Activated CD8-positive, alpha-beta memory T cell treated with anti-CD3 and anti-CD28 coated beads for 4 hours (primary cell): ENCODE results near the gene AMBRA1.

Experiments used
- DNase-seq, 2 donors: peaks; one replicate each; pipeline ENCODE4 v3.0.0-alpha.2; 2020; ENCODE audit warnings: low read depth in 2 of 2

The AMBRA1 gene

DNA sequence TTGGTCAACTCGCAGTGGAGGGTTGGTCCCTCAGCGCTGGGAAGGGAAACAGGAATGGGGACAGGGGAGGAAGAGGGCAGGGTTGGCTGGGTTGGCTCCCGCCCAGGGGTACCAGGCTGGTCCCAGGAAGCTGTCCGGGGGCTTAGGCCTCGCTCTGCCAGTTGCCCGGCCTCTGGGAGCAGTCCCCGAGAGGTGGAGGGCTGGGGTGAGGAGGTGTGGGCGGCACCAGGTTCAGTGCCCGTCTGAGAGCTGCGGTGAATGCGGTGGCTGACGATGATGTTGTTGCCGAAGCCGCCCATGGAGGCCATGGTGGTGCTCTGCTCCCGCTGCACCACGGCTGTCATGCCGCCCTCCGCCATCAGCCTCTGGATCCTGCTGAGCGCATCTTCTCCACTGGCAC lies 196.3 kb downstream of the AMBRA1 start:
- no peak for DNase-seq

DNA sequence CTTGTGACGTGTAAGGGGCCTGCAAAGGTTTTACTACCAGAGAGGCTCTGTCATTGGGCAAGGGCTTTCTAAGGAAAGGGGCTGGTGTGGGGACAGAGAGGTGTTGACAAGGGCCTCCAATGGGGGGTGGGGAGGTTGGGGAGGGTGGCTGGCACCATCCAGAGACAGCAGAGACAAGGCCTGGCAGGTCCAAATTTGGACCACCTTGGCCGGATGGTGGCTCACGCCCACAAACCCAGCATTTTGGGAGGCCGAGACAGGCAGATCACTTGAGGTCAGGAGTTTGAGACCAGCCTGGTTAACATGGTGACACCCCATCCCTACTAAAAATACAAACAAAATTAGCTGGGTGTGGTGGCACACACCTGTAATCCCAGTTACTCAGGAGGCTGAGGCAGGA lies 200.1 kb downstream of the AMBRA1 start:
- no peak for DNase-seq

DNA sequence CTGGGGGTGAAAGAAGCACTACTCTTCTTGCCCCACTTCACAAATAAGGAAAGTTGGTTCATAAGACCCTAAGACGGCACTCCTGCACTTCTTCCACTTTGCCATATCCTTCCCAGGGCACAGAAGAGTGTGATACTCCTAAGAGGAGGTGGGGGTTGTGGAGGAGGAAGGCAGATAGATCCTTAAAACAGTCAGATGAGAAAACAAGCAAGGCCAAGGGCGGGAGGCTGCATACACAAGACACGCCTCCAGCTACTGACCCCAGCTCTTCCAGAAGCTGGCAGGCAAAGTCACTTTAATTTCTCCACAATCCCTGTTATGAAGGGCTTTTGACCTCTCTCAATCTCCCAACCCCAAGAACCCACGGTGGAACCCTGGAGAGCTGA lies 200.6 kb downstream of the AMBRA1 start:
- no peak for DNase-seq

DNA sequence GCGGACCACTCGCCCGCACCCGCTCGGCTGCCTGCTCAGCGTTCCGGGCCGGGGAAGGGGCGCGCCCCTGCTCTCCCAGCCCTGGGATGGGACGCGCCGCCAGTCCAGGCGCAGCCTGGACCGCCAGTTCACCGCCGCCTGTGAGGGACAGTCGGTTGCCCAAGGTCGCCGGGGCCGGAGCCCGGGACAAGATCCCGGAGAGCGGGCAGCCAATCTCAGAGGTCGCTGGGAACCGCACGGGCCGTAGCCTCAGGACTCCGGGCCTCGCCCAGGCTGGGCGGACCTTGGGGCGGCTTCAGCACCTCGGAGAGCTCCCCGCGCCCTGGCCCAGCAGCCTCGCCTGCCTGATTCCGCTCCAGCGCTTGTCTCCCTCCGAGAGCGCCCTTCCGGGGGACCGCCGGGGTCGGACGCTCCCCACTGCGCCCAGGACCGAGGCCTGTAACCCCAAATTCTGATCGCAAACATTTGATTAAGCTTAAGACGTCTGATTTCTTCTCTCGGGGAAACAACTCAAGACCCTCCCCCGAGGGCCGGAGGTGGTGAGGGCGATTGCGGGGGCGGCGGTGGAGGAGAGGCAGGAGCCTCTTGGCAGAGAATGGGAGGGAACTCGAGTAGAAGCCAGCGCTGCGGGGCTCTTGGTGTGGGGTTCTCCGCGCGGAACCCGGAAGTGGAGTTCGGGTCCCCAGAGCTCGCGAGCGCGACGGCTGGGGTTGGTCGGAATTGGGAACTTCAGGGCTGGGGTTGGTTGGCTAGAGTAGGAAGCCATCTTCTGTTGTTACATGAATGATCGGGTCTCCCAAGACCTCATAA lies 201.2 kb downstream of the AMBRA1 start:
- DNase-seq: peak; percentile 32 to 40

DNA sequence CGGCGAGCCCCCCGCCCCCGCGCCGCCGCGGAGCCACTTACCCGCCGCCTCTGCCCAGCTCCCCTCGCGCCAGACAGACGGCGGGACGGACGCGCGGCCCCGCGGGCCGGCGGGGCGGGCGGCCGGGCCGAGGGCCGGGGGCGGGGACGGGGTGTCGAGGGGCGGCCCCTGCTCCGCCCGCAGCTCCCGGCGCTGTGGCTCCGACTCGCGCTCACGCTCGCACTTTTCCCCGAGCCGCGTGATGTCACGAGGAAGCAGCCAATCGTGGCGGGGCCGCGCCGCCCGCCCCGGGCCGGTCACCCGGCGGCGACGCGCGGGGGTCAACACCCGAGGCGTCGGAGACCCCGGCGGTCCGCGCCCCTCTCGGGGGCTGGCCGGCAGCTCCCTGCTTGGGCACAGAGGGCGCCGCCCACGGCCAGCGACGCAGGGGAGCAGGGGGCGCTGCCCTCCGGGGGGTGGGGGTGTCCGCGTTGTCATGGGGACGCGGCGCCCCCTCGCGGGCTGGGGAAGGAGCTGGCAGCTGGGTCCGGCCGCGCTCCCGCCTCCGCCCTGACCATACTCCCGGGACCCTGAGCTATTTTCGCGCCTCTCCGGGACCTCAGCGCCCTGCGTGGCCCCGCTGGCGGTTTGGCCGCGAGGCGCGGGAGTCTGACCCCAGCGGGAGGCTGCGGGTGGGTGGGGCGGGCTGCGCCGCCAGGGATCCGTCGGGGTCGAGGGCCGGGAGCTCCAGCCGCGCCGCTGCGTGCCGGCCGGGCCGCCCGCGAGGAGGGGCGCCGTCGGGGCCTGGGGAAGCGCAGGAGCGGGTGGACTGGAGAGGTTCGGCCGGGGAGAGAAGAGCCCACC lies 202.0 kb downstream of the AMBRA1 start, which contains the start of gene CHRM4:
TSS of gene CHRM4 (minus strand) at position 199 of the 843 bp plus-strand sequence. CDS start 5,219 bp downstream, outside the sequence.
- no peak for DNase-seq

DNA sequence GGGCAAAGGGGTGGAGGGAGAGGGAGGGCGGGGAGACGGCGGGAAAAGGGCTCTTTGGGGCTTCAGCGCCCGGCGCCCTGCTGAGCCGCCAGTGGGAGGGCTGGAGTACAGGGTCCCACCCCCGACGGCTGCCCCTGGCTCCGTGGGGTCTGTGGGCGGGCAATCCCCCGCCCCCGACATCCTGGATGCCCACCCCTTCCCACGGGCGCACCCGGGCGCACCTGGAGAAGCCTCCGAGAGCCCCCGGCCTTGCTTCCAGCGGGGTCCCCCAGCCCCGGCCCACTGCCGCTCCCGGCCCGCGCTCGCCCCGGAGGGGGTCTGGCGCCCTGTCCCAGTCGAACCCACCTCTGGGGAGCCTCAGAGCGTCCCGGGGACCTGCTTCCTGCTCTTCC lies 202.6 kb downstream of the AMBRA1 start:
- DNase-seq: no peak

DNA sequence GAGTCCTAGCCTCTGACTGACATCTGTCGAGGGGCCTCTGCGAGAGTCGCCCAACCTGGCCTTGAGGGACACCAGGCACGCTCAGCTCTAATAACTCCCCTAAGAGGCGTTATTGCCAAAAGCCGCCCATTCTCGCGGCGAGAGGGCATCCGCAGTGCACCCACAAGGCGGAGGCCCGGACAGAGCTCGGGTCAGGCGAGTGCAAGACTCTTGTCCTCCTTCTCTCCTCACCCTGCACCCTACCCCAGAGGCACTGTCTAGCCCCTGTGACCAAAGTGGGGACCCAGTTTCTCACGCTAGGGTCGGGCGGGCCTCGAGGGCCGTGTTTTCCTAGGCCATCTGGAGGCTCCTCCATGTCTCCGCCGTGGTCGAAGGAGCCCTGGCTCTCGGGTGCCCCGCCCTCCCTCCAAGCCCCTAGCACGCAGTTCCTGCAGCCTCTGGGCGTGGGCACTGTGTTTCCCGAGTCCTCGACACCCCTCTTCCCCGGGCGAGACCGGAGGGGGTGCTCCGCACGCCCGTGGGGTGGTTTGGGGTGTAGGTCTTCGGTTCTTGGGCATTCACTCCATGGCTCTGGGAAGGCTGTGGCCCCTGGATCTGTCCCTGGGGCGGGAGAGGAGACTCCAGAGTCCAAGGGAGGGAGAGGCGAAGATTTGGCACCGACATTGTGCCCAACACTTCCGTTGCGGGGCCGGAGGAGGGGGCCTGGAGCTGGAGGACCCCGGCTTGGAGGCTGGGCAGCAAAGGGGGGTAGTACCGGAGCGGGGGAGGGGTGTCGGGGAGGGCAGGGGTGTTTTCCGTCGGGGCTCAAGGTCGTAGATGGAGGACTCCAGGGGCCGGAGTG lies 203.3 kb downstream of the AMBRA1 start:
- no peak for DNase-seq

DNA sequence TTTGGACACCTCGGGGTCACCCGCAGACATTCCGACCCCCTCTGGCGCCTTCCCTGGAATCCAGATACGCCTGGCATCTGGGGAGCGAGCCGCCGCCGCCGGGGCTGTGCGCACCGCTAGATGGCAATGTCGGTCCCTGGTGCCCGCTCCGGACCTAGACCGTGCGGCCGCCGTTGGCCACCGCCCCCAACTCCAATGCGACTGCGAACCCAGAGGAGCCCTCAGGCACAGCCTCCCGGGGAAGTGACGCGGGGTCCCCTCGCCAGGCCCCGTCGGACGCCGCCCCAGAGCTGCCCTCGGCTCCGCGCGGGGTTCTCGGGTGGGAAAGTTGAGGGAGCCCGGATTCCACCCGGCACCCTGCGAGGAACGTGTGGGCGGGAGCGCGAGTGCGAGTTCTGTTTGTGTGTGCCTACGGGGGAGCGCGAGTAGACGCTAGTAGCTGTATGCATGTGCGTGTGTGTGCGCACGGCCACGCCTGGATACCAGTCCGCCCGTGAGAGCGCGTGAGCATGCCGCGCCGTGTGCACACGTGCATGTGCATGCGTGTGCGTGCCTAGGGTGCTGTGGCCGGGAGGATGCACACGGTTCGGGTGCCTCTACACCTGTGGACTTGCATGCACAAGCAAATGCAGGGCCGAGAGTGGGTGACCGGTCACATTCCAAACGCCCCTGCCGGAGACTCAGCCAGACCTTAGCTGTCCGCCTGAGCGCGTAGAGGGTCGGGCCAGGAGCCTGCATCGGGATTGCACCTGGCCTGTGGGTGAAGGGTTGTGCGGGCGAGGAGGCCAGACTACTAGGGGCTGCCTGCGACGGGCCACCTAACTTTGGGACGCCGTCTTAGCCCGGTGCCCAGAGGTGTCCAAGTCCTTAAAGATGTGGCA lies 204.1 kb downstream of the AMBRA1 start:
- no peak for DNase-seq

DNA sequence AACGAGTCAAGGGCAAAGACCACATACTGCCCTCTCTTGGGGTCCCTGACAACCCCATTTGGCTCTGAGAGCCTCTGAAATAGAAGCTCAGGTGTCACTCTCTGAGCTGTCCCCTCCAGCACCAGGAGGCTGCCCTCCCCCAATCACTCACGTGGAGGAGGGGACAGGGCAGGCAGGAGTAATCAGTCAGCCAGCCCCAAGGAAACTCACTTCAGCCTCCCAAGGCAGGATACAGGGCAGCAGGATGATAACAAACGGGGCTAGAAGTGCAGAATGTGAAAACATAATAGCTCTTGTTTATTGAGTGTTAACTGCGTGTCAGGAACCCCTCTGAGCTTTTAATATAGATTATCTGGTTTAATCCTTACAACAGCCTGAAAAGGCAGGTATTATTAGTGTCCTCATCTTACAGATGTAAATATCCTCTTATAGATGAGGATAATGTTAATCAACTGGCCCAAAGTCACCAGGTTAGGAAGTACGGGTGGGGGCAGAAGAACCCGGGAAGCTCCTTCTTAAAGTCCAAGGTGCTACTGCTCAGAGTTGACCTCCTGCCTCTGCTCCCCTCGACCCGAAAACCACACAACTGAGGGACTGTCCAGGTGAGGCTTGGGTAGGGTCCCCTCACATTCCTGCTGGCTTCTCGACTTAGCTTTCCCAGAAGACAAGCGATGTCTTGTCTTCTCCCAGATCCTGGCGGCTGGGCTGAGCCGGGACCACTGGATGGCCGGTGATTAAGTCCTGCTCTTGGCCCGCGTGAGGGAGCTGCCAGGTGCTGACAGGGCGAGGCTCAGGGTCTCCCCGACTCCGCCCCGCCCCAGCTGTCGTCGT lies 205.0 kb downstream of the AMBRA1 start:
- no peak for DNase-seq

DNA sequence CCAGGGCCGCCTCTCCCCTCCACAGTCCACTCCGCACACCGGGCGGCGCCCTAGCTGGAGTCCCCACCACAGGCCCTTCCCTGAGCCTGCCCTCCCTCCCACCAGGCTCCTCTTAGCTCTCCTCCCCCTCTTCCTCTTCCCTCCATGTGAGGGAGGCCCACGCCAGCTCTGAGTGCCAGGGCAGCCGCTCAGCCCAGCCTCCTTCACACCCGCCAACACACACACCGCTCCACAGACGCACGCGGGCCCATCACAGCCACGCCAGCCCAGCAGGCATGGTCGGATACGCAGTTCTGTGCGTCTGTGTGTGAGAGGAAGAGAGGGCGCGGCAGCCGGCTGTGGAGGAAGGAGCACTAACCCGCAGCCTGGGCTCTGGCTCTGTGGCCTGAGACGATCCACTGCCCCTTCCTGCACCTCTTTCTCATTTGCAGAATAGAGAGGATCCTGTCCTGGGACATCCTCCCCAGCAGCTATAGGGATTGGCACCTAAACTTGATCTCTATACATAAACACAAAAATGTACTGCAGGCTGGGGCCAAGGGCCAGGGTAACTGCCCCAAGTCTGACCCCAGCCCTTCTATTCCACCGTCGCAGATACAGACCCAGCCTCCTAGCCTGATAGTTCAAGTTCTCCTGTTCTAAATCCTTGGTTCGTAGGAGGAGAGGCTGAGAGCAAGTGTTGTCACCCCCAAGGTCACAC lies 205.8 kb downstream of the AMBRA1 start:
- no peak for DNase-seq

DNA sequence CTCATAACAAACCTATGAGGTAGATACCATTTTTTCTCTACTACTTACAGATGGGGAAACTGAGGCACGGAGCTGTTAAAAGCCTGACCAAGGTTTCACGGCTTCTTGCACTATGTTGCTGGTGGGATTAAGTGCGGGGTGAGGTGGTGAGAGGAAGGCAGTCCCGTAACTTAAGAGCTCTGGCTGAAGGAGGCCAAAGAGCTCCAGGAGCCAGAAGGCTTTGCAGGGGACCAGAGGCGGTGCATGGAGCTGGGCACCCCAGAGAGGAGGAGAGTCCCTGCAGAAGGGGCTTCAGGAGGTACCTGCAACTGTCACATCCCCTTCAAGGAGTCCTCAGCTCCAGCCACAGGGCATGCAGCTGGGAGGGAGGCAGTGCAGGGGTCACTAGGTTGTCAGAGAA lies 206.4 kb downstream of the AMBRA1 start:
- no peak for DNase-seq

DNA sequence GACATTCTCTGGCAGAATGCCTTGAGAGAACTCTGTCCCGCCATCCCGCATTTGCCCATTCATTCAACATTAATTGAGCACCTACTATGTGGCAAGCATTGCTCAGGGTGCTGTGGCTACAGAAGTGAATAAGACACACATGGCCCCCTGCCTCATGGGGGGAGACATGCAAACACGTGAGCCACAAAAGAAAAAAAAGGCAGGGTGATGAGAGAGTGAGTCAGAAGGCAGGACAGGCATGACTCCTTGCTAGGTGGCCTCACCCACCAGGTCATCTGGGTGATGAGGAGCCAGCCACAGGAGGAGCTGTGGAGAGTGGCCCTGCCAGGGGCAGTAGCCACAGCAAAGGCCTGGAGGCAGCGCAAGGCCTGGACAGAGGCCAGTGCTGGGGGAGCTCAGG lies 207.1 kb downstream of the AMBRA1 start:
- no peak for DNase-seq

DNA sequence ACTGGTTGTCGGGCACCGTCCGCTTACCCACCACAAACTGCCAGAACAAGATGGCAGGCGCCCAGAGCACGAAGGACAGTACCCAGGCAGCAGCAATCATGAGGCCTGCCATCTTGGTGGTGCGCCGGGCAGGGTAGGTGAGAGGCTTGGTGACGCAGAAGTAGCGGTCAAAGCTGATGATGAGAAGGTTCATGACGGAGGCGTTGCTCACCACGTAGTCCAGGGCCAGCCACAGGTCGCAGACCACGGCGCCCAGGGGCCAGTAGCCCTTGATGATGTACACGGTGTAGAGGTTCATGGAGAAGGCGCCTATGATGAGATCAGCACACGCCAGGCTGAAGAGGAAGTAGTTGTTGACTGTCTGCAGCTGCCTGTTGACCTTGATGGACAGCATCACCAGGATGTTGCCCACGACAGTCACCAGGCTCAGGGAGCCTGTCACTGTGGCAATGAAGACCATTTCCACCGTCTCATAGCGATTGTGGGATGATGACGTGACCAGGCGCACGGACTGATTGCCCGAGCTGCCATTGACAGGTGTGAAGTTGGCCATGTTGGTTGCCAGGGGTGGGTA lies 207.7 kb downstream of the AMBRA1 start:
- DNase-seq: no peak

DNA sequence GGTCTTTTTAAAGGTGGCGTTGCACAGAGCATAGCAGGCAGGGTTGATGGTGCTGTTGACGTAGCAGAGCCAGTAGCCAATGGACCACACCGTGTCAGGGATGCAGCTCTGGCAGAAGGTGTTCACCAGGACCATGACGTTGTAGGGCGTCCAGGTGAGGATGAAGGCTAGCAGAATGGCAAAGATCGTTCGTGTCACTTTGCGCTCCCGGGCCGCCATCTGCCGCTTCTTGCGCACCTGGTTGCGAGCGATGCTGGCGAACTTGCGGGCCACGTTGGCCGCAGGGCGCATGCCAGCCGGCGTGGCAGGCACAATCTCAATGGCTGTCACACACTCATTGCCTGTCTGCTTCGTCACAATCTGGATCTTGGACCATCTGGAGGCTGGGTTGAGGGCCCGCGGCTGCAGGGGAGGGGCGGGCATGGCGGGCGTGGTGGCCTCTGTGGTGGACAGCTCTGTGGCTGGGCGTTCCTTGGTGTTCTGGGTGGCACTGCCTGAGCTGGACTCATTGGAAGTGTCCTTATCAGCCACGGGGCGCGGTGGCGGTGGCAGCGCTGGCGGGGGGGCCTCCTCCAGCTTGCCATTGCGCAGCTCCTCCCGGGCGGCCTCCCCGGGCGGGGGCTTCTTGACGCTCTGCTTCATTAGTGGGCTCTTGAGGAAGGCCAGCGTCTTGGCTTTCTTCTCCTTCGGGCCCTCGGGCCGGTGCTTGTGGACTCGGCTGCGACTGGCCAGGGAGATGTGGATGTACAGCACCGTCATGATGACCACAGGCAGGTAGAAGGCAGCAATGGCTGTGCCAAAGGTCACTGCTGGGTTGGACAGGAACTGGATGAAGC lies 208.4 kb downstream of the AMBRA1 start:
- DNase-seq: no peak

DNA sequence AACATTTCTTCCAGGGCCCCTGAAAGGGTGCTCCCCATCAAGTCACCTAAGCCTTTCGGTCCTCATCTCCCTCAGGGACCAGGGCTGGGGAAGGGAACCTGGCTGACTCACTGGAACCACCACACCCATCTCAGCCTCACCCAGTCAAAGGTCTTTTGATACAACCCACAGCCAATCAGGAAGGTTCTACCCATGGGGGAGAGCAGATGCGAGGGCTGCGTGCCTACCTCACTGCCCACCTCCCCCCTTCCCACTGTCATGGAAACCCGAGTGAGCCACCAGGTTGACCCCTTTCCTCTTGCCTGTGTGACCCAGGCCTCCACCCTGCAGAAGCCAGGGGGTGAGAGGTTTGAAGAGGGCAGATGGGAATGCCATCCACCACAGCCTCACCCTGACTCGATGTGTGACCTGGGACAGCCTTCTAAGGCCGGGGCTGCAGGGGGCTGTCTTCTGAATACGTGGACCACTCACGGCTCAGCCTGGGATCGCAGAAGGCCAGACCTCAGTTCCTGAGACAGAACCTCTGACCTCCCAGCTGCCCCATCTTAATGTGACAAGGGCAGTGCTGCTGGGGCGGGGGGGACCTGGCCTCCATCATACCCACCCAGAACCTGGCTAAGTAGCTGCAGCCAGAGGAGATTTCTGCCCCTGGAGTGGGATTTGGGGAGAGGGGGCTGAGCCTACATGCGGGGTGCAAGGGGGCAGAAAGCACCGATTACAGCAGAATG lies 209.7 kb downstream of the AMBRA1 start:
- DNase-seq: no peak

DNA sequence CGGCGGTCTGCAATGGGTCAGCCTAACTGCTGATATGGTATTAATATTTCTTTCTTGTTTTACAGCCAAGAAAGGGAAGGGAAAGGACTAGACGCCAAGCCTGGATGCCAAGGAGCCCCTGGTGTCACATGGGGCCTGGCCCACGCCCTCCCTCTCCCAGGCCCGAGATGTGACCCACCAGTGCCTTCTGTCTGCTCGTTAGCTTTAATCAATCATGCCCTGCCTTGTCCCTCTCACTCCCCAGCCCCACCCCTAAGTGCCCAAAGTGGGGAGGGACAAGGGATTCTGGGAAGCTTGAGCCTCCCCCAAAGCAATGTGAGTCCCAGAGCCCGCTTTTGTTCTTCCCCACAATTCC lies 210.4 kb downstream of the AMBRA1 start:
- no peak for DNase-seq

DNA sequence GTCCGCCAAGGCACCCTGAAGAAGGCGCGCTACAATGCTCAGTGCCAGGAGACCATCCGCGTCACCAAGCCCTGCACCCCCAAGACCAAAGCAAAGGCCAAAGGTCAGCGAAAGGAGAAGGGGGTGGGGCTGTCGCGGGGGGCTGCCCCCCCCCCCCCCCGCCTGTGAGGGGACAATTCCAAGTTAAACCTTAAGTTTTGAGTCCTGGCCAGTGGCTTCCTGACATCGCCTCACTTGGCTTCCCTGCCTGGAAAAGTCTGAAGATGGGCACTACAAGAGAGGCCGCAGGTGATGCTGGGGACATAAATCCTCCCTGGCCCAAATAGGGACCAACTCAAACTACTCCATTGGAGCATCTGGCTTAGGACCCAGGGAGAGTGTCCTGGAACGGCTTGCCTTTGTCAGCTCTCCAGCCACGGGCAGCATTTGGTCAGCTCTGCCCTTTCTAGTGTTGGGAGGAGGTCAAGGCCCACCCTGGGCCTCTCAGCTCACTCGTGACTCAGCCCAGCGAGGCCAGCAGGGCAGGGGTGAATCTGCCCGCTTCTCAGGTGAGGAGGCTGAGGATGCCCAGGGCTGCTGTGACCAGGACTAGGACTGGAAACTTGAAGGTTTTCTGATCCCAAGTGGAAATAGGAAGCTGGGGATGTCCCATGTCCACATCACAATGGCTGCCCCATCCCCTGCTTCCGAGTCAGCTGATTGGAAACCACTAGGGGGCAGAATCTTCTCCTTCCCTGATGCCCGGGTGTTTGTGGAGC lies 211.0 kb downstream of the AMBRA1 start:
- no peak for DNase-seq
